Fibroblast of skin of right quadriceps (primary cell): ENCODE measurements around the gene TCEA3.

Experiments used
- DNase-seq: peaks from one replicate; pipeline ENCODE4 v3.0.0-alpha.2; 2013

The TCEA3 gene

DNA sequence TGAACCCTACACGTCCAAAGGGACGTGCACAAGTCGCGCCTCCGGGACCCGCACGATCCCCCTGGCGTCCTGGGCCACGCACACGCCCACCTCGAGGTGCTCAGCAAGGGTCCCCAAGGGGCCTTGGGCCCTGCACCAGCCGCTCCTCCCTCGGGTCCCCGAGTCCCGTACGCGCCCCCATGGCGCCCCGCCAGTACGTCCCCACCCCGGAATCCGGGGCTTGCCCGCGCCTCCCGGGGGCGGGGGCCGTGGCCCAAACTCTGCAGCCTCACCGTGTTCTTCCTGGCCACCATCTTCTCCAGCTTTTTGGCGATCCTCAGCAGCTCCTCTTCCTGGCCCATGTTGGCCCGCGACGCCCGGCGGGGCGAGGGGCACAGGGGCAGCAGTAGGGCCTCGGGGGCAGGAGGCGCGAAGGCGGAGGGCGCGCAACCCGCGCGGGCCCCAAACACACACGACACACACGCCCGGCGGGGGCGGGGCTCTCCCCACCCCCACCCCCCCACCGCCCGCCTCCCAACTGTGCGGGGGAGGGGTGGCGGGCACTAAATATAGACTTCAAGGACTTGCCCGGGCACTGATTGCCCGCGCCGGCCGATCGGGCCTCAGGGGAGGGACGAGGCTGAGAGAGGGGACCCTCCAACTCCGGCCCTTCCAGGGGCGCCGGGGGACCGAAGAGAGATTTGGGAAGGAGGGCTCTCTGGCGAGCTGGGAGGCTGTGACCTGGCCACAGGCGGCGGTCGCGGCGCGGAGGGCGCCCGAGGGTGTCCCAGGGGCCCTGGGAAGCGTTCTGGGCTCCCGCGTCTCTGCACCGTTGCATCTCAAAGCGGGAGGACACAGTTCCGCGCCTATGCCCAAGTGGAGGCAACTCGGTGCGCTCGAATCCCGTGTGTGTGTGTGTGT, at the start of gene TCEA3:
TSS of gene TCEA3 (minus strand) at position 456 of the 900 bp plus-strand sequence. CDS start at position 341, 115 bp downstream.
- DNase-seq = peak; percentile 35

DNA sequence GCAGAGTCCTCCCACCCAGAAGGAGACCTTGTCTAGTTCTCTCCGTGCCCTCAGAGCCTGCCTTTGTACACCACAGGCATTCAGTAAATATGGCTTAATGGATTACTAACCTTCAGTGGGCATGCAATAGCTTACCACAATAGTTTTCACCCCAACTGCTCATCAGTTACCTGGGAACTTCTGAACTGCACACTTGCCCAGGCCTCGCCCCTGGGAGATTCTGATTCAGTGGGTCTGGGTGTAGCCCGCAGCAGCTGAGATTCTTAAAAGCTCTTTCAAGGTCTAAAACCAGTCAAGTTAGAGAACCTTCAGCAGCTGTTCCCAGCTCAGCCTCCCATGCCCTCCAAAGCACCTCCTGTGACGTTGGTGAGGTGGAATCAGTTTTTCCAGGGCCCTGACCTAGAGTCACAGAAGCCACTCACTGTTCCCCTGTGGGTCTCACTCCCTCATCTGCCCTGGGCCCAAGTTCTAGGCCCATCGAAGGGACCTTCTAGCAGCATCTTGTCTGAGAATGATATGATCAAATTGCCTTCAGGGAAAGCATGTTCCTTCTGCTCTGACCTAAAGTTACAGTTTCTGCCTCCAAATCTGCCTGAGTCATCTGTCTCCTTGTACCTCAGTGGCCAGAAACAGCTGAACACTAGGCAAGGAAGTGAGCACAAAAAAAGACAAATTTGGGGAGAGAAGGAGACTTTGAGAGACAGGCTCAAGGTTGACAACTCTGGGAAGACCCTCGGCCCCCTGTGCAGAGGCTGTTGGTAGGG, 48.7 kb upstream of the TCEA3 start:
- DNase-seq = no peak

DNA sequence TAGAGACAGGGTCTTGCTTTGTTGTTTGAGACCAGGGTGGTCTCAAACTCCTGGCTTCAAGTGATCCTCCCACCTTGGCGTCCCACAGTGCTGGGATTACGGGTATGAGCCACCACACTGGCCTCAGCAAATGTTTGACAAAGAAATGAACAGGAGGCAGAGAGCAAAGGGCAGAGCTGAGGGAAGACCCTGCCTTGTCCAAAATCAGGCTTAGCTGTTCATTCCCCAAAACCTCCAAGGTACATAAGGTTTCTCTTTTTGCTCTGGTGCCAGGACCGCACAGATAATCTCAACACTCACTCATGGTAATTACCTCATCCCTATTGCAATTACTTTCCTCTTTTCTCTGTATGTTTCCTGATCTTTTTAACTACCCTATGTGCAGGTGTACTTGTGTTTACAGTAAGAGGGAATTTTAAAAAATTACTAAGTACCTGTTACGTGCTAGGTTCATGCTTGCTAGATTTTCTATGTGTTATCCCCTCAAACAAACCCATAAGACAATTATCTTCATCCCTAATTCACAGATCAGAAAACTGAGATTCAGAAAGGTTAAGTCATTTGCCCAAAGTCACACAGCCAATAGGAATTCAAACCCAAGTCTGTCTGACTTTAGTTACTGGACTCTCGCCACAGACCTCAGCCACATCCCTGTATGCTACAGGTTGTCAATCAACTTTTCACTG, 47.9 kb upstream of the TCEA3 start:
- DNase-seq = no peak

DNA sequence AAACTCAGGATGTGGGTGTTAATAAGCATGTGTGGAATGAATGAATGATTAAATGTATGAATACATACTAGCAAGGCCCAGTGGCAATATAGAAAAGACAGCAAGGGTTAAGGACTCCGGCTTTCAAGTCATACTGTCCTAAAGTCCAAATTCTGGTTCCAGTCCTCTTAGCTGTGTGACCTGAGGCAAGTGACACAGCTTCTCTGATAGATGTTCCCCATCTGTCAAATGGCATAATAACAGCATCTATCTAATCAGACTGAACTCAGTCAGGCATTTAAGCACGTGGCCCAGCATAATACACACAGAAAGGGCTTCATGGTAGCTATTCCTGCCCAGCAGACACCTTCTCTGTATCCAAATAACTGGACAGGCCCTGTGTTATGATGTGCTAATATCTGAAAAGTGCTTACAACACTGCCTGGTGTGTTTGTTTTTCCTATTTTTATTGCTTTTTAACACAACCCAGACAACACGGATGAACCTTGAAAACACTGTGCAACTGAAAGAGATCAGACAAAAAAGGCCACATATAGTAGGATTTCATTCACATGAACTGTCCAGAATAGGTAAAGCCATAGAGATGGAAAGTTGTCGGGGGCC, 47.0 kb upstream of the TCEA3 start:
- DNase-seq = no peak

DNA sequence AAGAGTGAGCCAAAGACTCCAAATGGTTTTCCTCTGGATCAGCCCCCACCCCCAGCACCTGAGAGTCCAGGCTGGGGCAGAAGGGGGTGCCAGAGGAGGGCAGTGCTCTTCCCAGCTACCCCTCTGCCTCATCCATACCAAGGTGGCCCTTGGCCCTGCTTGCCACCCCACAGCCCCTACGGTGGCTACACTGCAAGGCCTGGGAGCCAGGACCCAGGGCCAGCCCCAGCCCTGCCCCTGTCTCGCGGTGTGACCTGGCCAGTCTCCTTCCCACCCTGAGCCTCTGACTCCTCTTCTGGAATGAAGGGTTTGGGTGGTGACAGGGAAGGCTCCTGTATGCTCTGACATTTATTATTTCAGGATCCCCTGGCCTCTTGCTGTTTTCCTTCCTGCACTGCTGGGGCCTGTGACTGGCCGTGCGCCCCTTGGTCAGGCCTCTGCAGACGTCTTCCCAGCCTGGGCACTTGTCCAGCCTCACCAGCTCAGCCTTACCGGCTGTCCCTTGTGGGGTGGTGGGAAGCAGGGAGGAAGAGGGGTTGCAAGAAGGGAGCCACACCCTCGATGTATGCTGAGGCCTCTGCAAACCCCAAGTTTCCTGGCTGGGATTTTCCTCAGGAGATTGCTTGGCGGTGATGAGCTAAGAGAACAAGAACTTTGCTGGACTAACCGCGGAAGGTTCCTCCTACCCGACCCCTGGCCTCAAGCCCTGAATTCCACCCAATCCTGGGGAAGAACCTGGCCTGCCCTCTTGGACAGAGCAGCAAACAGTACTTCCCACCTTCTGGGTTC, 45.9 kb upstream of the TCEA3 start:
- DNase-seq = peak; percentile 83

DNA sequence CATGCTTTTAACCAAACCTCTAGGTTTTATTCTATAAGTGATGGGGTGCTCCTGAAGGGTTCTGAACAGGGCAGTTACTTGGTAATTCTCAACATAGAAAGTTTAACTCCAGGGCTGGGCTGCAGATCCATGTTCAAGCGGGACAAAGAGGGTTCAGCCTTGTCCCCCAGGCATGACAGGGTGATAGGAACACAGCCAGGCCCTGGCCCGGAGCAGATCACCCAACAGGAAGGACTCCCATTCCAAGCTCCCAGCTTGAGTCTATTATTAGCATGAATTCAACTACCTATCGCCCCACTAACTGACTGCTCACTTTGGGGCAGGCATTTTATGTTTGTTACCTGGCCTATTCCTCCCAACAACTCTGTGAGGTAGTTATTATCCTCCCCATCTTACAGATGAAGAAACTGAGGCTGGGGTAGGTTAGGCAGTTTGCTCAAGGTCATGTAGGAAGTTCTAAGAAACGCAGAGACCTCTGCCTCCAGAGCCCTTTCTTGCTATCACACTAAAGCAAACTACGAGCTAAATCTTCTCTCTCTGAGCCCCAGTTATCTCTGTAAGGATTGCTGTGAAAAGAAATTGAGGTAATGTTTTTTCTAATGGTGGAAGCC, 44.9 kb upstream of the TCEA3 start:
- DNase-seq = no peak

DNA sequence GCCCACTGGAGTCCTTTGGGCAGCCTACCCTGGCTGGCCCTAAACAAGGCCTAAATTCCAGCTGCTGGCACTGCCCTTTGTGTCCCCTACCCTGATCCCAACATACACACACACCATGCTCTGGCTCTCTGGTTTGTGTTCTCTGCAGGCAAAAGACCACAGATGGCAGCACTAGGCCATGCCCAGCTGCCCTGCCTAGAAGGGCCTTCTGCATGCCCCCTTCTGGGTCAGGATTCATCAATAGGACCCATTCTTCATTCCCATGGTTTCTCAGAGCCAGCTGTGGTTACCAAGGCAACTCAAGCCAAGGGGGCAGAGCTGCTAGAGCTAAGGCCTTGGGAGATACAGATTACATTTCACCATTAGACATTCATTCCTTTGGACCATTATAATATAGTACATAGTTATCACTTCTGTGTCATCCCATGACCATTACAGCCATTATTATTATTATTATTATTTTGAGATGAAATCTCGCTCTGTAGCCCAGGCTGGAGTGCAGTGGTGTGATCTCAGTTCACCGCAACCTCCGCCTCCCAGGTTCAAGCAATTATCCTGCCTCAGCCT, 42.0 kb upstream of the TCEA3 start:
- DNase-seq = no peak

DNA sequence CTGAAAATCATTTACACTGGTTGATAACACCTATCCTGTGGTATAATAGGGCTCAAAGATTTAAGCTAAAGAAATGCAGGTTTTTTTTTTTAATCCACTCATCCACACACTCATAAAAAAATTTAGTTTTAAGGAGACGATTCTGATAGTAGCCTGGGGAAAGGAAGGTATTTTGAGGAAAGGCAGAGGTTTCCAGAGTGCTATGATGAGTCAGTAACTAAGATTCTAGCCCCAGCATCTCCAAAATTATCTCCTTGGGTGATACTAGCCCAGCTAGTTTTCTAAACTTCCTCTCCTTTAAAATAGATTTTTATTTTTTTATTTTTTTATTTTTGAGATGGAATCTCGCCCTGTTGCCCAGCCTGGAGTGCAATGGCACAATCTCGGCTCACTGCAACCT, 38.7 kb upstream of the TCEA3 start:
- DNase-seq = no peak

DNA sequence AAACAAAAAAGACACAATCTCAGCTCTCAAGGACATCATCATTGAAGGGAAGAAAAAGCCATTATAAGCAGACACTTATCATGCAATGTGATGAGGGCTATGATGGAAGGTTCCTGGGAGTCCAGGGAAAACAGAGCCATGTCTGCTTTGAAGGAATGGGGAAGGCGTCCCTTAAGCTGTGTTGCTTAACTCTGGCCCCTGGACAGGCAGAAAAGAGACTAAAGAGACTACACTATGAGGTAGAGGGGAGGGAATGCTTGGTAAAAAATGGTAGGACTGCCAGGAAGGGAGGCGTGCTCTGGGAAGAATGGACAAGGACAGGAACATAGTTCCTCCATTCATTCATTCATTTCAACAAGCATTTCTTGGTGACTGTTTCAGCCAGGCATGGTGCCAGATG, 38.2 kb upstream of the TCEA3 start:
- no peak for DNase-seq

DNA sequence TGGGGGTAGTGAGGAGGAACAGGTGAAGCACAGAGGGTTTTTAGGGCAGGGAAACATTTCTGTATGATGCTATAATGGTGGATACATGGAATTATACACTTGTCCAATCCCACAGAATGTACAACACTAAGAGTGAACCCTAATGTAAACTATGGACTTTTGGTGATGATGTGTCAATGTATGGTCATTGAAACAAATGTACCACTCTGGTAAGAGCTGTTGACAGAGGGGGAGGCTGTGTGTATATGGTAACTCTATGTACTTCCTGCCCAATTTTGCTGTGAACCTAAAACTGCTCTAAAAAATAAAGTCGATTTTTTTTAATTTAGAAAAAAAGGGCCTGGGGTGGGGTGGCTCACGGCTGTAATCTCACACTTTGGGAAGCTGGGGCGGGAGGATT, 36.5 kb upstream of the TCEA3 start:
- no peak for DNase-seq

DNA sequence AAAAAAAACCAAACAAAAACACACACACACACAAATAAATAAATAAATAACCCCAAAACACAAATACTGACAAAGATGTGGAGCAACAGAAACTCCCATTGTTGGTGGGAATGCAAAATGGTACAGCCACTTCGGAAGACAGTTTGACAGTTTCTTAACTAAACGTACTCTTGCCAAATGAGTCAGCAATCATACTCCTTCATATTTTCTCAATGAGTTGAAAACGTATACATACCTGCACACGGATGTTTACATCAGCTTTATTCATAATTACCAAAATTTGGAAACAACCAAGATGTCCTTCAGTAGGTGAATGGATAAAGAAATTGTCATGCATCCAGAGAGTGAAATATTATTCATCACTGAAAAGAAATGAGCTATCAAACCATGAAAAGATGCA, 36.0 kb upstream of the TCEA3 start:
- no peak for DNase-seq

DNA sequence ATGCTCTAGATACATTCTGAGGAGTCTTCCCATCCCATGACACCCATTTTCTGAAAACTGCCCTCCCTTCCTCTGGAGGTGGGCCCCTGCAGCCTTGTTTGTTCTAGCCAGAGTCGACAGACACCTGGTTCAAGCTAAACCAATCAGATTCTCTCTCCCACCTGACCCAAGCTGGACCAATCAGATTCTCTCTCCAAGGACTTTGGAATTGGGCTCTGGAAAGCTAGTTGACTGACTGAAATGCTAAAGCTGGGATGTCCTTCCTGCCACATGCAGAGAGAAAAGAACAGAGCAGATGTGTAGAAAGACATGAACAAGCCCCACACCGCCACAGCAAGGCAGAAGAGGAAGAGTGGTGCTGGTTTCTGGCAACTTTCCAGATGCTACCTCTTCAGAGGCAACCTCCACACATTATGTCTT, 34.8 kb upstream of the TCEA3 start:
- no peak for DNase-seq

DNA sequence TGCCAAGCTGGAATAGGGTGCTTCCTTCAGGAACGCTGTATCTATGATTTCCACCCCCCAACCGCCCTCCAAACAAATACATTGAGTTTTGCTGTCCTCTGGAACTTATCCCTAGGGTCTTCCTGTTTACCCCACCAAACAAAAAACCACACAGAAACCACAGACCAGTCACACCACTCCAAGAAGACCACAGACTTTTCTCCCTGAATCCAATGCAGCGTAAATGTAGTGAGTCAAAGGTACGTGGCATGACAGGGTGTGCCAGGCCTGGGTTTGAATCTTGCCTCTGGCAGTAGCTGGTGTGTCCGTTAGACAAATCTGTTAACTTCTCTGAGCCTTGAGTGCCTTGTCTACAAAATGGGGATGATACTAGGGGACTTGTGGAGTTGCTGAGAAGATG, 31.7 kb upstream of the TCEA3 start:
- no peak for DNase-seq

DNA sequence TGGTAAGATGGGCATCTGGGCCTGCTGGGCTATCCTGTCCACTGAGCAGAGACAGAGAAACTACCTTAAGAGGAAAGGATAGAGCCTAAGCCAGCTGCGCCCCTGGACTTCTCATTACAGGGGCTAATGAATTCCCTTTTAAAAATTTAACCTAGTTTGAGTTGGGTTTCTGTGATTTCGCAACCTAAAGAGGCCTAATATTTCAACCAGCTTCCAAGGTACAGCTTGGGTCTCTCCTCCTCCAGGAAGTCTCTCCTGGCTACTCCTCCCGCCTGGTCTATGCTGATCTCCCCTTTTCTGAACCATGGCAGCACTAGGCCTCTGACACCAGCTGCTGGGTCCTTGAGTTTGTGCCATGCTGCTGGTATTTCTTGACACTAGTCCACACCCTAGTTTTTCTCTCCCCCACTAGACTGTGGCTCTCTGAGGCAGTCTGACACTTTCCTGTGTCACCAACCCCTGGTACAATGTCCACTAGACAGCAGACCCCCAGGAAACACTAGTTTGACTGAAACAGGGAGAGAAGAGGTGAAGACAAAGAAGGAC, 29.0 kb upstream of the TCEA3 start:
- DNase-seq = no peak

DNA sequence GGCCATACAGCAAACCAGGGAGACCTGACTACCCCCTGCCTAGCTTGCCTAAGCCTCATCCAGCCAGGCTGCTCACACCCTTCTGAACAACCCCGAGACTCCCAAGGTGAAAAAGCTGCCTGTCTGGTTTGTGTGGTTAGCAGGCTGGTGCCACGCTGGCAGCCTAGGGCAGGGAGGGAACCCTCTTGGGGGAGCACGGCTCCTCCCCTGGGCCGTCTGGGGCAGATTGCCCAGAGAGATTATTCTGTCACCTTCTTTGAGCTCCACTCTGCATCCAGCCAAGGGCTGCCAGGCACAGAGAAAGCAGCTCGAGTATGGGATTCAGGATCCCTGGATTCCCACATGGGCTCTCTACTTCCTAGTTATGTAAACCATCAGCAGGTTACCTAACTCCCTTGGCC, 27.5 kb upstream of the TCEA3 start:
- DNase-seq = peak; percentile 22

DNA sequence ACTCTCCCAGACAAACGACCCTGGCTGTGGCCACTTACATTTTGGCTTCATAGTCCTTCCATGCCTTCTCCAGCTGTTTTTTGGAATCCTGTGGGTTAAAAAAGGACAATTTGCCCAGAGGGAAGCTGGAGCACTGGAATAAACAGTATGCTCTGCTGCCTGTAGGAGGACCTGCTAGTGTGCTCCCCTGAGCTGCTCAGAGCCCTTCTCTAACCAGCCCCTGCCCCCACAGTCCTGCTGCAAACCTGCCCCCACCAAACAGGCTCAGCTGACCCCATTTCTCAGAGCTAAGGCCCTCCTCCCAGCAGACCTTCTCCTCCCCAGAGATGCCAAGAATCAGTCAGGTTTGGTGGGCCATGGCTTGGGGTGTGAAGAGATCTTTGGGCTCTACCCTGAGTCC, 26.9 kb upstream of the TCEA3 start:
- no peak for DNase-seq

DNA sequence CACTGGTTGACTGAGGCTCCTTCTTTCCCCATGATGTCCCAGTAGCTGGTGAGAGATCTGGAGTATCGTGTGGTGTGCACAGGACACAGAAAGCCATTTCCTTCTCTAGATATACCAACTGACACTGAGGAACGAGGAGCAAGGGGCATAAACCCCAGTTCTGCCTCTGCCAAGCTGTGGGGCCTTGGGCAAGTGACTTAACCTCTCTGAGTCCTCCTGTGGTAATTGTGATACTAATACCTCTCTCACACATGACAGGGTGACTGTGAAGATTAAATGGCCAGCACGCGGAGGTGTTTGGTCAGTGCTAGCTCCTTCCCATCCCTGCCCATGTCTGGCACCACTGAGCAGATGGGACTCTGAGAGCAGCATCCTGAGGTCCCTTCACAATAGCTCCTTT, 26.3 kb upstream of the TCEA3 start:
- DNase-seq = no peak

DNA sequence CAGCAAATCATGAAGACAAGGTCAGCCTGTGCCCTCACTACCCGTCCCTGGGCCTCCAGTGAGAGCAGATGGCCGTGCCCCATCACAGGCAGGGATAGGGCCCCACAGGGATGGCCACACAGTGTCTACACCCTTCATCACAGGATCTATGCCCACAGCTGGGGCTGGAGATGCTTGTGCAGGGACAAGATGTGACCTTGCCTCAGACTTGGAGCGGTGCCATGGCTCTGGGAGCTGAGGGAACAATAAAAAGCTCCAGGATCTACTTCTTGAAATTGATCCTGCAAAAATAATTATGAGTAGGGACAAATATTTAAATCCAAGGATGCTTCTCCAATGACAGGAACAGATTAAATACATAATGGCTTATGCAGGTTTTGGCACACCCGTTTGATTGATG, 25.4 kb upstream of the TCEA3 start:
- DNase-seq = no peak

DNA sequence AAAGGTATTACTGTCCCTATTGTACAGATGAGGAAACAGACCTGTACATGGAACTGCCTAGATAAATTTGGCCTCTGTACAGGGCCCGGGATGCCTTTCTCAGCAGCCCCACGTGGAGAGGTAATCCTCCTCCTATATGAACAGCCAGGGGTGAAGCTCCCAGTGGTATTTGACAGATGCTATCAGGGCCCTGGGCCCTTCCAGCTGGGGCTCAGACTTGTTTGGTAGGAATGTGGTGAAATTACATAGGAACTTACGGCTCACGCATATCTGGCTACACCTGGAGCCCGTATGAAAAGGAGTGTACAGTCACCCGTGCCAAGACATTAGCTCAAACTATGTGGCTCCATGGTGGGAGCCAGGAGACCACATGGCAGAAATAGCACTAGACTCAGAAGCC, 24.8 kb upstream of the TCEA3 start:
- no peak for DNase-seq

DNA sequence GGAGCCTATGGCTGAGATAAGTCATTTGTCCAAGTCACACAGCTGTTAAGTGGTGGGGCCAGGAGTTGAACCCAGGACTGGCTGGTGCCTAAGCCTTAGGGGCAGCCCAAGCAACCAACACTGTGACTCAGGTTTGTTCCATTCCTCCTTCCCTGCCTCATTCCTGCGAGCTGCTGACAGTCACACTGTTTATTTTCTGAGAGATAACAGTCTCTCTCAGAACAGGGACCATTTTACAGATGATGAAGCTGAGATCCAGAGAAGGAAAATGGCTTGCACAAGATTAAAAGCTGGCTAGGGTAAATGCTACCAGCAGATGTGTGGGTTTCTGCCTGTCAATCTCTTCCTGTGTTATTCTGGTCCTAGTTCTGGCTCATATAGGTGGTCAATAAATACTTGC, 24.3 kb upstream of the TCEA3 start:
- no peak for DNase-seq

DNA sequence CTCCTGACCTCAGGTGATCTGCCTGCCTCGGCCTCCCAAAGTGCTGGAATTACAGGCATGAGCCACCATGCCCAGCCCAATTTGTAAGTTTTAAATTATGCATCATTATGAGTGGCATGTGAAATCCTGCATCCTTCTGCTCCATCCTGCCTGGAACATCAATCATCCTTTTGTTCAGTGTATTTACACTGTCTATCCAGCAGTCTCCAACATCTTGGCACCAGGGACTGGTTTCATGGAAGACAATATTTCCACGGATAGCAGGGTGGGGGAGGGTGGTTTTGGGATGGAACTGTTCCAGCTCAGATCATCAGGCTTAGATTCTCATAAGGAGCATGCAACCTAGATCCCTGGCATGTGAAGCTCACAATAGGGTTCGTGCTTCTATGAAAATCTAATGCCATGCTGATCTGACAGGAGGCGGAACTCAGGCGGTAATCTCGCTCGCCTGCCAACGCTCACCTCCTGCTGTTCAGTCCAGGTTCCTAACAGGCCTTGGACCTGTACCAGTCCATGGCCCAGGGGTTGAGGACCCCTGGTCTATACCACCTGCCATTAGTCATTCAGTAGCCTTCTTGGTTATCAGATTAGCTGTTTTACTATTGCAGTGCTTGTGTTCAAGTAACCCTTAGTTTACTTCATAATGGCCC, 22.2 kb upstream of the TCEA3 start:
- DNase-seq = no peak
